Measurements from ENCODE around the gene JPH3.
A peak's percentile ranks its signal among the peaks of the same experiment; 100 is the strongest.

Gene JPH3

GRCh38 chr16:87628246-87628923, 26.1 kb downstream of the JPH3 start:
- no peak for DNase-seq

GRCh38 chr16:87628940-87629339, 26.6 kb downstream of the JPH3 start:
- no peak for DNase-seq

GRCh38 chr16:87631067-87631466, 28.8 kb downstream of the JPH3 start:
- DNase-seq, result no peak

- DNase-seq, result no peak
These were observed 32.1 kb downstream of the JPH3 start for GRCh38 chr16:87634411-87634810.

- no peak for DNase-seq
These were observed 33.3 kb downstream of the JPH3 start for GRCh38 chr16:87635541-87636049.

- peak; percentile 77 for DNase-seq
These were observed 33.9 kb downstream of the JPH3 start for GRCh38 chr16:87636050-87636684.

GRCh38 chr16:87636741-87637140, 34.4 kb downstream of the JPH3 start:
- DNase-seq, result no peak

GRCh38 chr16:87637357-87637756, 35.0 kb downstream of the JPH3 start:
- no peak for DNase-seq

- no peak for DNase-seq
These were observed 36.4 kb downstream of the JPH3 start for GRCh38 chr16:87638736-87639135.

GRCh38 chr16:87641721-87642120, 39.4 kb downstream of the JPH3 start:
- no peak for DNase-seq

GRCh38 chr16:87642491-87642890, 40.2 kb downstream of the JPH3 start:
- DNase-seq, result no peak

- no peak for DNase-seq
These were observed 41.9 kb downstream of the JPH3 start for GRCh38 chr16:87644186-87644585.

GRCh38 chr16:87644596-87644995, 42.3 kb downstream of the JPH3 start:
- DNase-seq, result no peak

GRCh38 chr16:87645802-87646201, 43.5 kb downstream of the JPH3 start:
- no peak for DNase-seq

GRCh38 chr16:87647431-87648185, 45.3 kb downstream of the JPH3 start:
- no peak for DNase-seq

GRCh38 chr16:87648236-87648635, 45.9 kb downstream of the JPH3 start:
- no peak for DNase-seq

GRCh38 chr16:87648698-87649487, 46.6 kb downstream of the JPH3 start:
- no peak for DNase-seq

- no peak for DNase-seq
These were observed 50.1 kb downstream of the JPH3 start for GRCh38 chr16:87652386-87652785.

GRCh38 chr16:87652799-87653198, 50.5 kb downstream of the JPH3 start:
- DNase-seq, result peak; percentile 3

- no peak for DNase-seq
These were observed 50.9 kb downstream of the JPH3 start for GRCh38 chr16:87653234-87653633.

GRCh38 chr16:87654826-87655225, 52.5 kb downstream of the JPH3 start:
- no peak for DNase-seq

- no peak for DNase-seq
These were observed 54.0 kb downstream of the JPH3 start for GRCh38 chr16:87656328-87656727.

- DNase-seq, result no peak
These were observed 55.4 kb downstream of the JPH3 start for GRCh38 chr16:87657621-87658192.
